Measurements from ENCODE around the gene ITPK1.

Gene ITPK1

DNA sequence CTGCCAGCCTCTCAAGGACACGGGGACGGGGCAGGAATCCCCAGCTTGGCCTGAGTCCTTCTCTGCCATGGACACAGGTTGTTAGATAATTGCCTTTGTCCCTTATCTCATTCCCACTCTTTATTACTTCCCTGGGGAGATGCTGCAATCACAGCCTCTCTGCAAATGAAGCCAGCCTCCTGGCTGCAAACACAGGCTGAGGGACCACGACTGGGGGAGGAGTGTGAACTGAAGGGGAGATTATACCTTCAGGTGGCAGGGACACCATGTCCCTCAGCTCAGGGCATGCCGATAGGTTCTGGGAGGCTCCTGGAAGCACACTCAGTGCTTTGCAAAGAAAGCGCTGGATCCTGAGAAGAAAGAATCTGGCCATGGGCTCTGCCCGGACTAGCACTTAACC lies 208.9 kb downstream of the ITPK1 start:
- no peak for FAIRE-seq

DNA sequence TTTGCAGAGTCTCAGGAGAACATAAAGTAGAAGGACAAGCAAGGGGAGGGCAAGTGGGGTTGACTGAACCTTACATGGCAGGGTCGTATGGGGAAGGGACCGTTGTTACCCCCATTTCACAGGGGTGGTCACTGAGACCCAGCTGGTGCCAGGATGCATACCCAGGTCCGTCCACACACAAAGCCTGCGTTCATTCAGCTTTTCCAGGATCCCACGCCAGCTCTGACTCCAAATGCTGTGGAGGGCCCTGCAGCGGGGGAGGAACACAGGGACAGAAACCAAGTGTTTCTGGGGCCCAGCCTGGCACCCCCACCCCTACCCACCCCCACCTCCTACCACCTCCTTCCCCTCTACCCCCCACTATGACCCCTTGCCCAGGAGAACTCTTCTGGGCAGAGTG lies 209.3 kb downstream of the ITPK1 start:
- no peak for FAIRE-seq

DNA sequence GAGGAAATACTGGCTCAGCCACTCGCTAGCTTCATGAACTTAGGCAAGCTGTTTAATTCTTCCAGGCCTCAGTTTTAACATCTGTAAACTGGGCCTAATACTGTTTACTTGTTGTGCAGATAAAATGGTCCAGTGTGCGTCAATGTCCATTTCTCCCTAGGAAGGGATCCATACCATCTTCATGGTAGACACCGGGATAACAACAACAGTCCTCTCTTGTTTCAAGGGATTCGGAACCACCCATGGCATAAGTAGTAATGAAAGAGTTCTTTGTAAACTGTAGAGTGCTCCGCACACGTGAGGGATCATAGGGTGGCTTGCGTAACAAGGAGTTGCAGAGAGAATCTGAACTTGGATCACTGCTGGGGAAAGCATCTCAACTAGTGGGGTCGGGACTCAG lies 210.1 kb downstream of the ITPK1 start:
- FAIRE-seq = no peak

DNA sequence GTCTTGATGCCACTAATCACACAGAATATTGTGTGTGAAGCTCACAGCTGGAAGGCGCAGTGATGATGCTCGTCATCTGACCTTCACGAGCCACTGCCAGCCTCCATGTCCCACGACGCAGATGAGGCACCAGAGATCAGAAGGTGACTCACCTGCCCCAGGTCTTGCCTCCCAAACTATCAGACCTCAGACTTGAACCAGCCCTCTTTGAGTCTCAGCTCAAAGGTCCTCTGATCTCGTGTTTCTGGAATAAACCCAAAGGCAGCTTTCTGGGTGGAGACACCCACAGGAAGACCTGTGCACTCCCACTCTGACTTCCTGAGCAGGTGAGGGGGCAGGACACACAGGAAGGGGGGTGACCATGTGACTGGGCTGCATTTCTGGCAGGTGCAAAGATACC lies 212.4 kb downstream of the ITPK1 start:
- FAIRE-seq = no peak

DNA sequence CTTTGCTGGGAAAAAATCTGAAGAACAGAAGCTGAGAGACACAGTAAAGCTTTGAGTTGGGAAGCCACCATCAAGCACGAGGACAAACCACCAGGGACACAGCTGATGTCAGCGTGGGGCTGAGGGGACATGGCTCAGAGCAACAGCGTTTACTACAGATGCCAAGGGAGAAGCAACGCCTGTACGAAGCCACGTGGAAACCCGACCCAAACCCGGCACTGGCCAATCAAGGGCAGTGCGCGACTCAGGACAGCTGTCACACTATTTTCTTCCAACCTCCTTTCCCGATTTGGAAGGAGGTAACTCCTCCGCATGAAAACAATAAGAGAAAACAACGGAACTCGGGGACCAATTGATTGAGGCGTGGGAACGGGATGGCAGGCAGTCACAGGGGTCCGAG lies 213.0 kb downstream of the ITPK1 start:
- FAIRE-seq = no peak

DNA sequence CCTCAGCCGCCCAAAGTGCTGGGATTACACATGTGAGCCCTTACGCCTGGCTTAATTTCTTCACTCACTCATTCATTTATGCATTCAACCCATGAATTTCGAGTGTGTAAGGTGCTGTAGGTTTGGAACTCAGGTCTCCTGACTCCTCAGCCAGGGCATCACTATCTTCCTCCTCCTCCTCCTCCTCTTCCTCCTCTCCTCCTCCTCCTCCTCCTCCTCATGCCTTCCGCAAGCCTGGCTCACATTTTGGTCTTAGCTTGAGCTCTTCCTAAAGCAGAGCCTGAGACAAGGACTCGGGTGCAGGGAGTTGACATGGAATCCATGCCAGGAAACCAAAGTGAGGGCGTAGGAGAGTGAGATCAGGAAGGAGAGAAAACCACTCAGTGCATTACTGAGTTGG lies 213.5 kb downstream of the ITPK1 start:
- FAIRE-seq = no peak

DNA sequence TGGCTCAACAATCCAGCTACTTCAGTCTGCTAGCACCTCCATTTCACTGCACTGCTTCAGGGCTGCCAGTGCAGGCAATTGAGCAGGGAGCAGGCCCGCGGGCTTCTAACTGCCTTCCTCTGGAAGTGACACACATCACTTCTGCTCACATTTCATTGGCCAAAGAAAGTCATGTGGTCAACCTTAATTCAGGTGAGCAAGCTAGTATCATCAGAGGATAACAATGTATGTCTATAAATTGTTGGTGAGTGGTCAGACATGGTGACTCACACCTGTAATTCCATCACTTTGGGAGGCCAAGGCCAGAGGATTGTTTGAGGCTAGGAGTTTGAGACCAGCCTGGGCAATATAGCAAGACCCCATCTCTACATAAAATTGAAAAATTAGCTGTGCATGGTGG lies 215.1 kb downstream of the ITPK1 start:
- FAIRE-seq = no peak

DNA sequence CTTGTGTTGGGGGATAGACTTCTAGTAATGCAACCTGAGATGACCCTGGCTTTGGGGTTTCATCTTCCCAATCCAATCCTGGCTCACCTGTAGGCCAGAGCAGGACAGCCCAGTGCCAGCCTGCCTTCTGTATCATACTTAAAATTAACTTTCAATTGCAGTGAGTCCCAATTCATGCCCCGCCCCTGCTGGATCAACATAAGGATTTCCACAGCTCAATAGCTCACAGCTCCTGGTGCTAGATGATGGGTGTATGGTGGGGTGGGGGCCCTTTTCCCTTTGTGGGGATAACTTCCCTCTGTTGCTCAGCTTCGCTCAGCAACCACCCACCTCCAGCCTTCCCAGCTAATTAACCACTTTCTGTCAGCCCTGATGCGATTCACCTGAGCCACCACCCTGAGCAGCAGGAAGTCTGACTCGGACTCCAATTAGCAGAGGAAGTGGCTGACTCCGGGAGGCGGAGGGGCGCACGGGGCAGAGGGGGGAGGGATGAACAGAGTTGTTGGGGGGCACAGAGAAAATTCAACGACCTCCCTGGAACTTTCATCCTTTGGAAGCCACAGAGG lies 217.1 kb downstream of the ITPK1 start:
- no peak for FAIRE-seq

DNA sequence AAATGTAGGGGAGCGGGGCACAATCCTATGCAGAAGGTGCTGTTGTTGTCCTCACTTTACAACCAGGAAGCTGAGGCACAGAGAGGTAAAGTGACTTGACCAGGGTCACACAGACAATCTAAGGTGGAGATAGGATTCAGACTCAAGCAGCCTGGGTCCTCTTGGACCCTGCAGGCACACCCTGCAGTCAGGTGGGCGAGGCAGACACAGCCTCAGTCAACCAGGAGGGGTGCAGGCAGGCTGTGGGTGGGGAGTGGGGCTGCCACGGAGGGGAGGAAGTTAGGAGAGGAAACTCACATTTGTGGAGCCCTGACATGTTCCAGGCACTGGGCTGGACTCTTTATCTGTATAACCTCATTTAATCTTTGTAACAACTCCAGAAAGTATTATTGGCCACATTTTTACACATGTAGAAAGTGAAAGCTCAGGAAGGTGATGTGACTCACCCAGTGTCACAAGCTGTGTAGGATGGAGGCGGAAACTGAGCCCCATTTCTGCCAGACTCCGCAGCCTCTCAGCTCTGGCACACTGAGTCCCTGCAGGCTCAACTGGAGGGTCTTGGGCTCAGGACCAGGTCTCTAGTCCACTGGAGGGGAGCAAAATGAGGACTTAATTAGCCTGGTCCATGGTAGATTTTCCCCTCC lies 217.7 kb downstream of the ITPK1 start:
- FAIRE-seq = no peak

DNA sequence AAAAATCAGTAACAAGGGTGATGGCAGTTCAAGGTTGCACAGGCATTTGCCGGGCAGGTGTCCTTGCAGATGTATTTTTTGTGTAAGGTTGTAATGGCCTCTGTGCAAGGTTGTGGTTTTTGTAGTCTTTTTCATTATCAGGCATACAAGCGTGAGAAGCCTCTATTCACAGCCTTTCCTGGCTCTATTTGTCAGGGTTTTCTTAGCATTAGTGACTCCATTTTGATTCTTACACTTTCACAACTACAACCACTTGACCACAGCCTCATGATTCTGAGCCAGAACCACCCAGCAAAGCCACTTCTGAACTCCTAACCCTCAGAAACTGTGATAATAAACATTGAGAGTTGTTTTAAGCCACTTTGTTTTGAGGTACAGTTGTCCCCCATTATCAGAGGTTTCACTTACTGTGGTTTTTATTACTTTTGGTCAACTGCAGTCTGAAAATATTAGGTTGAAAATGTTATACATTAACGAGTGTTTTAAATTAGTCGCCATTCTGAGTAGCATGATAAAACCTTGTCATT lies 220.3 kb downstream of the ITPK1 start:
- FAIRE-seq = no peak

DNA sequence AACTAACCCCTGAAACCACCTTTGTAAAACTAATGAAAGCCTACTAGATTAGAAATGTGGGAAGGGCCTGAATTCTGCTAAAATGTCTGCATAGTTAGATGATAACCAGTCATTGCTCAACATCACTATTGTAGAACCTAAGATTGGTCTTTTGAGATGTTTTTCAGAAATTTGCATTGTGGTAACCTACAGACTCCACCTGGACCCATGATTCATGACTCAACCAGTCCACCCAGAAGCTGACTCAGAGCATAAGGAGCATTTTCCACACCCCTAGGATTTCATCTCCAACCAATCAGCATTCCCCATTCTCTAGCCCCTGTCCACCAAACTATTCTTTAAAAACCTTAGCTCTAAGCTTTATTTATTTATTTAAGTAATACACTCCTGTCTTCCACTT lies 223.1 kb downstream of the ITPK1 start:
- FAIRE-seq = no peak

DNA sequence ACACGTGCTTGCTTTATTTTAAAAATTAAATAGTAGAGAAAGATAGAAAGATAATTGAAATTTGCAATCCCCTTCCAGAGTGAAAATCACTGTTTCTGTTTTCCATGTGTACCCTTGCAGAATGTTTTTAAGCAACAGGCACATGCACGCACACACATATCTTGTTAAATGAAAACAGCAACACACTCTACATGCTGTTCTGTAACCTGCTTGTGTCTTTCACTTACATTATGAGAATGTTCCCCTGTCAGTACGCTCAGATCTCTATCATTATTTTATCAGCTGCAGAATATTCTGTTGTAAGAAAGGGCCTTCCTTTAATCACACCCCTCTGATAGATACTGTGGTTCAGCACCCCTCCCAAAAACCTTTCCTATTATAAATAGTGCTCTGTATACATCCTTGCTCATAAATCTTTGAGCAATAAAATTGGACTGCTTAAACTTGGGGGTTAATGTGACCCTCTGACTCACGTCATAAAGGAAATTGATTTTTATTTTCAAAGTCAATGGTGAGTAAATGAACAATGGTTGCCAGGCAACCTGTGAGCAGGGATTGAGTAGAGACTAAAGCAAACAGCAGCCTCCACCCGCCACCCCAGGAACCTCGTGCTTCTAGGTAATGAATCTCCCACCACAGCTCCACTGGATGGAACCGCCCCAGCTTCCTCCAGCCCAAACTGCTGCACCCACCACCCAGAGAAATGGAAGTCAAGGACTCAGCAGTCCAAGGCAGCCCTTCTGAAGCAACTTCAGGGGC lies 224.7 kb downstream of the ITPK1 start:
- no peak for FAIRE-seq

DNA sequence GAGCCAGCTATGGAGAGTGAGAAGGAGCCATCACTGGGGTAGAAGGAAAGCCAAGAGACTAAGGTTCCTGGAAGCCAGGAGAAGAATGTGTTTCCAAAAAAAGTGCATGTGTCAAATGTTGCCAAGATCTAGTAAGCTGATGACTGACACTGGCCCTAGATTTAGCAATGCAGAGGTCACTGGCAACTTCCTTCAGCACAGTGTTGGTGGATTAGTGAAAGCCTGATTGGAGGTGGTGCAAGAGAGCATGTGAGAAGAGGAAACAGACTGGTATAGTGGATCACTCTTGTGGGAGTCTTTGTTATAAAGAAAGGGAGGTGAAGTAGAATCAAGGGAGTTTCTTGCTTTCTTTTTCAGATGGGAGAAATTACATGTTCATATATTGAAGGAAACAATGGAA lies 226.8 kb downstream of the ITPK1 start:
- FAIRE-seq = no peak

DNA sequence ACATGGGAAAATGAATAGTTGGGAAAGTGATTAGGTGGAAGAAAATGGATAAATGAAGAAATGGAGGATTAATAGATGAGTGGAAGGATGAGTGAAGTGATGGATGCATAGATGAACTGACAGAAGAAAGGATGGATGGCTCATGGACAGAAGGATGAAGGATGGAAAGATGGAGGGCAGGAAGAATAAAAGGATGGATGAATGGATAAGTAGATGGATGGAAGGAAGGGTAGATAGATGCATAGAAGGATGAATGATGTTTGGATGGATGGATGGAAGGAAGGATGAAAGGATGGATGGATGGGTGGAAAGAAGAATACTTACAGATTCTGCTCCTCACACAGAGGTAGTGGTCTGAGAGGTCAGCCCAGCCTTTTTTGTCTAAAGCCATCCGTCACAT lies 228.6 kb downstream of the ITPK1 start:
- FAIRE-seq = no peak

All from A204.1 (cell line).